ENCODE data around the gene NINL.
"Not testable (repeated sequence)": the region's sequence is repeated elsewhere in the genome, so short reads cannot be mapped to it uniquely, and the experiment has no call there.

Gene NINL

DNA sequence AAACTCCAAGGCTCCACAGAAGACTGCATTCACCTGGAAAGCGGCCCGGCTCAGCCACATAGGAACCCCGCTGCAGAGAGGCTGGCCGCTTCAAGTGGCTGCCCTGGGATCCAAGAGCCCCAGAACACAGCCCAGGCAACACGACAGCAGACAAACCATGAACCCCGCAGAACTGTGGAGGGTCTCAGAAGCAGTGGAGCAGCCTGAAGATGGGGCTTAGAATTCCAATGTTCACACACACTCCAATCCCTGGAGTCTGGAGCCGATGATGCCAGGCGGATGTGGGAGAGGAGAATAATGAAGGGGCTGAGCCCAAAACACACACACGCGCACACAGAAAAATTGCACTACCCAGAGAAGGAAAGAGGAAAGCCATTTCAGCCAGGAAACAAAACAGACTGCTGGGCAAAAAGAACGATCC, 52.4 kb downstream of the NINL start:
- no peak for DNase-seq (ENCODE audit: low spot score)

DNA sequence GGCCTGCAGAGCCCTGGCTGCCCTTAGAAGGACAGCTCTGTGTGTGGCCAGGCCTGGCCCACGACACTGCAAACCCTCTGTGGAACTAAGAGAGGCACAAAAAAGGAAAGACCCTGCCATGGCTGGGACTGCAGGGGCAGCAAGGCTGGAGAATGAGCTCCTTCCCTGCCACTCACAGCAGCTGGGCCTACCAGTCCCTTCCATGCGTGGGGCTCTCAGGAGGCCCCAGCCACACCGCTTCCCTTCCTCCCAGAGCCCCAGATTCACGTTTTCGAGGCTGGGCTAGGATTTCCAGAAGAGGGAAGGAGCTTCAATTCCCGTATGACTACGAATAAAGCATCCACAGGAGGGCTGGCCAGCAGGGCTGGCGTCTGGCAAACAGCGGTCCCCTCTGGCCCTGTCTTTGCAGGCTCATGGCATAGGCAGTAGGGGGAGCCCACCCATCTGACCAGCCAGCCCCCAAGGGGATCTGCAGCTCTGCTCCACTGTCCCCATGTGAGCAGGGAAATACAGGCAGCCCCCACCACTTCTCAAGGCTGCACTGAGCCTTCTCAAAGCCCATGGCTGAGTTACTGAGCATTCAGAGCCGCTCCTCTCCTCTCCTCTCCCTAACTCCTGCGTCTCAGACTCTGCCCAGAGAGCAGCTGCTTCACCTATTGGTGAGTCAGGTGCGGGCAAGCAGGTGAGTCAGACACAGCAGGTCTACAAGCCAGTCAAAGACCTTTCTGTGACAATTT, 53.1 kb downstream of the NINL start:
- no peak for DNase-seq (ENCODE audit: low spot score)

DNA sequence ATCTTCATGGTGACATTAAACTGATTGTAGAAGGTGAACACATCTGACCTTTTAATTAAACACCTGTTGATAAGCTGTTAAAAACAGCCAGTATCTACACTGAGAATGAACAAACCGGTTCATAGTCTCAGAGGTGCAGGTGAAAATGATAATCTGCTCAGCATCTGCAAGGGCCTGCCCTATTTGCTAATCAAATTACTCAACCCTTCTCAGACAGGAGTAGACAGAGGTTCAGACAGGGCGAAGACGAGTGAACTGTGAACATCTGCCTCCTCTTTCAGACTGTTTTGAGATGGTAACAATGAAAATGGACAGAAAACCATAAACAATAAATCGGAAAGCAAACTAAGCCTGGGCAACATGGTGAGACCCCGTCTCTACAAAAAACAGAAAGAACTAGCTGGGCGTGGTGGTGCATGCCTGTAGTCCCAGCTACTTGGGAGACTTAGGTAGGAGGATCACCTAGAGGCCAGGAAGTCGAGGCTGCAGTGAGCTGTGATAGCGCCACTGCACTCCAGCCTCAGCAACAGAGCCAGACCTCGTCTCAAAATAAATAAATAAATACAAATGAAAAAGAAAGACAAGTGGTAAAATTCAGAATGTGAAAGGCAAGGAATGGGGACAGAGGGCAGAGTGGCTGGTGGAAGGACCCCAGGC, 55.9 kb downstream of the NINL start:
- no peak for DNase-seq (ENCODE audit: low spot score)

DNA sequence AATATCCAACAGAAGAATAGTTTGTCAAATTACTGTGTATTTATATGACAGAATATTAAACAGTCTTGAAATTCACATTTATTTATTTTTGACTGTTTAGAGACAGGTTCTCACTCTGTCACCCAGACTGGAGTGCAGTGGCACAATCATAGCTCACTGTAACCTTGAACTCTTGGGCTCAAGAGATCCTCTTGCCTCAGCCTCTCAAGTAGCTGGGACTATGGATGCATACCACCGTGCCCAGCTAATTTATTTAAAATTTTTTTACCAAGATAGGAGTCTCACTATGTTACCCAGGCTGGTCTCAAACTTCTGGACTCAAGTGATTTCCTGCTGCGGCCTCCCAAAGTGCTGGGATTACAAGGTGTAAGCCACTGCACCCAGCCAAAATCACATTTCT, 57.4 kb downstream of the NINL start:
- DNase-seq (ENCODE audit: low spot score): no peak

DNA sequence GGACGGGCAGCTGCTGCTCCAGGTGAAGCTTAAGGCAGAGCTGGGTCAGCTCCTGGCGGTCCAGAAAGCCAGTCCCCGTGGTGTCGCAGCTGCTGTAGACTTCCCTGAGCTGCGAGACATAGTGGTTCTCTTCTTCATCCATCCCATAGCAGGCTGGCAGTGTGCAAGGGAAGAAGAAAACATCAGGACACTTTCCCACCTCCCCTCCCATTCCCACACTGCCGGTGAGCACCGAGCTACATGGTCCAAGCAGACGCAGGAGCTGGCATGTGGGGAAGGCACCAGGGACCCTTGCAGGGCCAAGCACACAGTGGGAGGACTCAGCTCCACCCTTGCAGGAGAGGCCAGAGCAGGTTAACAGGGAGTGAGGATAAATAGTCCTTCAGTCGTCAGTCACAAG, 58.9 kb downstream of the NINL start:
- no peak for DNase-seq (ENCODE audit: low spot score)

DNA sequence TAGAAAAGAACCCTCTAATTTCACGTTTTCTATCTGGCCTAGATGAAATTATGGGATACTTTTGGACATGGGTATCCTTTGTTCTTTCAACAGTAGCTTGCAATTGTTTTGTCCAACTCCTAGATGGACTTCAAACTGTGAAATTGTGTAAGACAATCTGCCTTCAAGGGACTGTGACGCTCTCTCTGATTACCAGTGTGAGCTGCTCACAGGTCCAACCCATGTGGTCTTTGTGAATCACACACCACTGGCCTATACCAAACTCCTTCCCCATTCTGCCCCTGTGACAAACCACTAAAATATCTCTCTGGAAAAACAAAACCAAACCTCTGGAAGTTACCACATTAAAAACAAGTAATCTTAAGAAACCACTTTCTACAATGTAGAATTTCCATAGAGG, 59.5 kb downstream of the NINL start:
- DNase-seq (ENCODE audit: low spot score): no peak

DNA sequence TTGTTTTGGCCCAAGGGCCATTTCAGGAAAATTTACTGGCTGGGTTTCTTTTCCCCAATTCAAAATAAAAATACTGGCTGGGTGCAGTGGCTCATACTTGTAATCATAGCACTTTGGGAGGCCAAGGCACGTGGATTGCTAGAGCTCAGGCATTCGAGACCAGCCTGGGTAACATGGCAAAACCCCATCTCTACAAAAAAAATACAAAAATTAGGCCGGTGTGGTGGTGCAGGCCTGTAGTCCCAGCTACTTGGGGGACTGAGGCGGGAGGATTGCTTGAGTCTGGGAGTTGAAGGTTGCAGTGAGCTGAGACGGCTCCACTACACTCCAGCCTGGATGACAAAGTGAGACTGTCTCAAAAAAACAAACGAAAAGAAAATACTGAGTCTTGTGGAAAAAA, 60.0 kb downstream of the NINL start:
- DNase-seq (ENCODE audit: low spot score): no peak

DNA sequence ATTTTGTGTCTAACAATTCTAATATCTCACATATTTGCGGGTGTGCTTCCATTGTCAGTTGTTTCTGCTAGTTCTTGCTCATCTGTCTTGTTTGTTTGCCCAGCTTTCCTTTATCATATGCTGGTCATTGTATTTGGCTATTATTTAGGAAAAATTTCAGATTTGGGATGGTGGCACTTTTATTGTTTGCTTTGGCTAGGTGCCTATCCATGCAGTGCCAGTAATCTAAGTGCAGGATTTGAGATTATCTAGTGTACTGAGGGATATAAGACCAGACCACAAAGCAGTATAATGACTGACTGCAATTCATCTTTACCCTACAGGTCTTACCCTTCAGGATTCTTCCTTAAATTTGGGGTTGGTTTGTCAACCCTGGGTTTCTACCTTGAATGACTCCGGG, 63.9 kb downstream of the NINL start:
- no peak for DNase-seq (ENCODE audit: low spot score)

DNA sequence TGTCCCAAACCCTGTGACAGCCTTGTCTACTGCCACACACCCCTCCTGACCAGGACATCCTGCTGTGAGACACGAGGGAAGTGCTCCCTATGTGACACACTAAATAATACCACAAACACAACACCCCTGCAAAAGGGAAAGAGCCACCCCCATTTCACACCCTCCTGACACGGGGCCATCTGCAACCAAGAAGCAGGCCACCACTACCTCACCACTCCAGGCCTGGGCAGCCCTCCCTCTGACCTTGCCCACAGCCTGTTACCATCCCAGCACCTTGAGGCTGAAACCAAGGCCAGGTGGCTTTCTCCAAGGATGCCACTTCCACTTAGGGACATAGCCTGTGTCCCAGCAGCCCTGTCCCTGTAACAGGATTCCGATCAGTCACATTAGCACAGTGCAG, 68.2 kb downstream of the NINL start:
- no peak for DNase-seq (ENCODE audit: low spot score)

DNA sequence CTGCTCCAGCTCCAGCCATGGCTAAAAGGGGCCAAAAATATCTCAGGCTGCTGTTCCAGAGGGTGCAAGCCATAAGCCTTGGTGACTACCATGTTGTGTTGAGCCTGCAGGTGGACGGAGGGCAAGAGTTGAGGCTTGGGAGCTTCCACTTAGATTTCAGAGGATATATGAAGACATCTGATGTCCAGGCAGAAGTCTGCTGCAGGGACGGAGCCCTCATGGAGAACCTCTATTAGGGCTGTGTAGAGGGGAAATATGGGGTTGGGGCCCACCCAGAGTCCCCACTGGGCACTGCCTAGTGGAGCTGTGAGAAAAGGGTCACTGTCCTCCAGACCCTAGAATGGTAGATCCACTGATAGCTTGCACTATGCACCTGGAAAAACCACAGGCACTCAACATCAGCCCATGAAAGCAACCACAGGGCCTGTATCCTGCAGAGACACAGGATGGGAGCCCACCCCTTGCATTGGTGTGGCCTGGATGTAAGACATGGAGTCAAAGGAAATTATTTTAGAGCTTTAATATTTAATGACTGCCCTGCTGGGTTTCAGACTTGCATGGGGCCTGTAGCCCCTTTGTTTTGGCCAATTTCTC, 70.5 kb downstream of the NINL start:
- no peak for DNase-seq (ENCODE audit: low spot score)

DNA sequence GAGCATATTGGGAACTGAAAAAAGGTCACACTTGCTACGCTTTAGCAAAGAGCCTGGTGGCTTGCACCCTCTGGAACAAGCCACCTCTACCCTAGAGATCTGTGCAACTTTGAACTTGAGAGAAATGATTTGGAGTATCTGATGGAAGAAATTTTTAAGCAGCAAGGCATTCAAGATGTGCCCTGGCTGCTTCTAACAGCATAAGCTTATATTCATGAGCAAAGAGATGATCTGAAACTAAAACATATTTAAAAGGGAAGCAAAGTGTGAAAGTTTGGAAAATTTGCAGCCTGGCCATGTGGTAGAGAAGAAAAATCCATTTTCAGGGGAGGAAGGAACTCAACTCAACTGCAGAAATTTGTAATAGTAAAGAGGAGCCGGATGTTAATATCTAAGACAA, 71.1 kb downstream of the NINL start:
- DNase-seq (ENCODE audit: low spot score): no peak

DNA sequence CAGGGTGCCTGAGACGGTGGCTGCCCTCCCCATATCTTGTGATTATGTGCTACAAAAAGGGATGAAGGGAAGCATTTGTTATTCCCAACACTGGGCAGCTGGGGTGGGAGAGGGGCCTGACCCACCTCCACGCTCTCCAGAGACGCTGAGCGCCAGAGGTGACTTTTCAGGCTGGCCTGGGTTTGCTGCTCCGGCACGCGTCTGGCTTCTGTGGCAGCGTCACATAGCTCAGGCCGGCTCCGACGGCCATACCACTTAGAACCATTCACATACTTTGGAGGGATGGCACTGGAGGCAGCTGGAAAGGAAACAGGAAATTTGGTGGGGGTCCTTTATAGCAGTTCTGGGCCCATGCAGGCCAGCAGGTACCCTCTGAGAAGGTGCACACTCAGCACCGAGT, 72.6 kb downstream of the NINL start:
- no peak for DNase-seq (ENCODE audit: low spot score)

DNA sequence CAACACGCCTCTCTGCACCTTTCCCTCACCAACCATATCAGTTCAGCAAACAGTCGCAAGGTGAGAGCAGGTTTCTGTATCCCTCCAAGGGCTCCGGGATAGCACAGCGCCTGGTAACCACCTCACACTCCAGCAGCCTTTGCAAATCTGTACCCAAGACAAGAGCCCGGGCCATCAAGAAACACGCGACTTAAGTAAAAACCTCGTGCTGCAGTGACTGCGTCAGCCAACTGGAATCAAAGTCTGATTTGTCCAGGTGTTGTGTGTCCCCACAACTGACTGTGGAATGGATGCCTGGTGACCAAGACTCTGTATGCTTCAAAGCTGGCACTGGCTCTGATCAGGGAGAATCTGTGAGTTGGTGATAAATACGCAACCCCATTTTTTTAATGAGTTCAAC, 74.1 kb downstream of the NINL start:
- no peak for DNase-seq (ENCODE audit: low spot score)

DNA sequence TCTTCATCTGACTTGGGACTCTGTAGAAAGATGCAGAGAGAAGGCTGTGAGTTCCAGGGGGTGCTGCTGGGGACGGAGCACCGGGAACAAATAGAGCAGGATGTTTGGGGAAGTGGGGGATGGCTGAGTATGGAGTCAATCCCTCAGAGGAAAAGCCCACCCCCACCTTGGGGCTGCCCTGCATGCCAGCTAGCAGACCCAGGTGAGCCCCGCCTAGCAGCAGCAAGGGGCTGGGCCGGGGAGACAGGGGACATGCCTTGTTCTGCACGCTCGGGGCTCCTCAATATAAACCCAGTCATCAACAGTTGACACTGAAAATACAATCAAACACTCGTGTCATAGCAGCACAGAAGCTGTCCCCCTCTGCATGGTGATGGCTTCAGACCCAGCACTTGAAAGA, 74.6 kb downstream of the NINL start:
- no peak for DNase-seq (ENCODE audit: low spot score)

DNA sequence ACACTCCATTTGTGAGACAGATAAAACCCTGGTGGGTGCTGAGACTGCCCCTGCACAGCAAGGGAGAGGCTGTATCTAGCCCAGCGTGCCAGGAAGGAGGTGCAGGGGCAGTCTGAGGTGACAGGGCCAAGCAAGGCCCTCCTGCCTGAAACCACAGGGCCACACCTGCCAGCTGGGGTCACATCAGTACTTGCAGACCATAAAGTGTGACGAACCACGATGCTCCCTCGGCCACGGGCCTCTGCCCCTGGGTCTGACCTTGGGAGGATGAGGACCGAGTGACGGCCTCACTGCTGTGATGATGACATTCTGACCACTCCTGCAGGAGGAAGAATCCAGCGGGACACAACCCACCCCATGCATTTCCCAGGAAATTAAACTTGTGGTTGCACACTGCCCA, 75.1 kb downstream of the NINL start:
- DNase-seq (ENCODE audit: low spot score): no peak

DNA sequence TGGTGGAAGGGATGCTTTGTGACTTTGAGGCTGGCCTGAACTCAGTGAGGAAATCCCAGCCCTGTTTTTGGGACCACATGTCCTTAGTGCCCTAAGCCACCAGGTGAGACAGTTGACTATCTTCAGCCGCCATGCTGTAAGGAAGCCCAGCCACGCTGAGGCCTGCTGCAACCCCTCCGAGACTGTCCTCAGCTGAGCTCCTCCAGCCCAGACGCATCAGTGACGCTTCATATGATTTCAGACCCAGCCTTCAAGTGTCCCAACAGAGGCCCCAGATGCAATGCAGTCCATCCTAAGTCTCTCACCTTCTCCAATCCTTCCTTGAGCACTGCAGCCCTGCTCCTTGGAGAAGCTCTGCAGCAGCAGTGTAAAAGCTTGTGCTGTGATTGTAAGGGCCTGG, 76.2 kb downstream of the NINL start:
- DNase-seq (ENCODE audit: low spot score): no peak

DNA sequence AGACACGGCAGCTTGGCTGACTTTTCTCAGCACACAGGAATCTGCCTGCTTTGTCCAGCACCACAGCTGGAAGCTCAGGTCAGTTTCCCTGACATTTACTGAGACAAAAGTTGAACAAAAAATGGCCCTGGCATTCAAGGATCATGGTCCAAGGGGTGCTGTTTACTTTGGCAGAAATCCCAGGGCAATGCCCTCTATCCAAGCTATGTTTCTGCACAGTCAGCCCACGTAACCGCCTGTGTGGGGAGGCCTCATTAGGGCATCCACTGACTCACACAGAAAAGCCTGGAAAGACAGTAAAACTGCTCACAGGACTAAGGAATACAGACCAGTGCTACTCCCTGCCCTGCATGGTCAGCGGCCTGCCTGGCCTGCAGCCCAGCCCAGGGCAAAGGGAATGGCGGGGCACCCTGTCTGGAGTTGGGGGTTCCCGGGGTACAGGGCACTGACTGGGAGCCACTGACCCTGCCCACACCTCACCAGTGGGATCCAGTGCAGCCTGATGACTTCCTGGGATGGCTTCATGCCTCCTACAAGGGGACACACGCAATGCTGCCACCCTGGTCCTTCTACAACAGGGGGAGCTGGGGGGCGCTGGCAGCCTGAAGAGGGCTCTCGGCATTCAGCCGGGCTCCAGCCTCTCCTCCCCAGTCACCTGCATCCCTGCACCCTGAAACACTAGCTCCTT, 77.1 kb downstream of the NINL start:
- DNase-seq (ENCODE audit: low spot score): peak; percentile 79

DNA sequence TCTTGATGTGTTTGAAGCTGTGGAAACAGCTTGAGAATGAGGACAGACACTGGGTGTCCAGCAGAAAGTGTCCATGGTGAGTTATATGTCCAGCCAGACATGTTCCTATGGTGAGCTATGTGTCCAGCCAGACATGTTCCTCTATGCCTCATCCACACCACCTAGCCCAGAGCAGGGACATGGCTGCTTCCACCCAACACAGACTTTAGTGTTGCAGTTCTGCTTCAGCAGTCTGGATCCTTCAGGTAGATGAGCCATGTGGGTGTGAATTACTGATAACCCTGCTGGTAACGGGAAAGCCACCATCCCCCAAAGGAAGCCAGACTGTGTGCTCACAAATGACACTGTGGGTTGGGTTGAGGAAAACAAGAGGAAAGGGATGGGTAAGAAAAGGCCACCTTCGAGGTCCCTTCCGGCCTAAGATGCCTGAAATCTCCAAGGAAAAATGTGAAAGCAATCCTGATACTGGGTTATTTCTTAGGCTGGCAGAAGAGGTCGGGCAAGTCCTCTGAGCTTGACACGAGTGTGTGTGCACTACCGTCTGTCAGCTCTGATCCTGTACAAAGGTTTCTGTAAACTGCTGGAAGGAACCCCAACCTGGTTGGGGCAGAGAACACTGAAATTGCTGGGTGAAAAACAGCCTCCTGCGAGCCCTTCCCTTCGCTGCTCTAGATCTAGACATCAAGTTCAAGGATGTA, 77.8 kb downstream of the NINL start:
- DNase-seq (ENCODE audit: low spot score): no peak

DNA sequence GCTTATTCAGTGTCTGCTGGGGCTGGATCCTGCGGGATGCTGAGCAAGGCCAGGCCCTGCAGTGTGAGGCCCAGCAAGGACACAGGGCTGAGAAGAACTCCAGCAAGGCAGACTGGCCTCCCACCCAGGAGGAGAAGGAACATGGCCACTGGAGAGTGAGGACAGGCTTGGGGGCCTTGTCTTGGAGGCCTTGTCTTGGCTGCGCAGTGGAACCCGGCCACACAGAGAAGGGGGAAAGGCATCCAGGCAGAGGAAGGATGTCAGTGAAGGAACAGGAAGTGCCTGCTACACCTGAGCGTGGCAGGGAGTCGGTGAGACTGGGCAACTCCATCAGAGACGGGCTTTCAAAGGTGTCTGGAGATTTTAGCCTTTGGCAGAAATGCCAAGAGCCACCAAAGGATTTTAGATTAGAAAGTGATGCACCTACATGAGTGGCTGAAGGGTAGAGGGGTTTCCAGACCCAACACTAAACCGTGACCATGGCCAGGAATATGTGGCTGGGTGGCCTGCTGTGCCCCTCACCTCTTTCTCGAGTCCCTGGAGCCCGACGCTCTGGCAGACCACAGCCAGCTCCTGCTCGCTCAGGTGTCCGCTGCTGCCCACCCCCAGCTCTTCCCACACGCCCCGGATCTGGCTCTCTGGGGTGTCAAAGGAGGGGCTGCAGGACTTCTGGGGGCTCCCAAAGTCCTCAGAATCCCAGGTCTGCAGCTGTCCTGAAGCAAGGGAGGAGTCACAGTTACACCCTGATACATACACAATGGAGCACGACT, 80.8 kb downstream of the NINL start:
- DNase-seq (ENCODE audit: low spot score): no peak

DNA sequence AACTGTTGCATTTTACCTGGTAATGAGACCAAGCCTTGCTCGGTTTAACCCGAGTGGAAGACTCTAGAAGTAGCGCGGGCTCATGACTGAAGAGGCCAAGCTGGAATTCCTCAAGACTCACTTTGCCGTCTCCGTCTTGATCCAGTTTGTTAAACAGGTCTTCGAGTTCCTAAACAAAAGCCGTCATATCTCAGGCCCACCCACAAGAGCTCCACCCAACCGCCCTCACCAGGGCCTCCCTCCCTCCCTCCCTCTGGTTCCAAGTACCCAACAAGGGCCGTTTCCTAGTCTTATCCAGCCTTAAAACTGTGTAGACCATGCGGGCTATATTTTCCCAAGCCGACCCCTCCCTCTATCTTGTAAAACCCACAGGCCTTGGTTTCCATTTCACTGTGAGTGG, 81.4 kb downstream of the NINL start:
- no peak for DNase-seq (ENCODE audit: low spot score)

DNA sequence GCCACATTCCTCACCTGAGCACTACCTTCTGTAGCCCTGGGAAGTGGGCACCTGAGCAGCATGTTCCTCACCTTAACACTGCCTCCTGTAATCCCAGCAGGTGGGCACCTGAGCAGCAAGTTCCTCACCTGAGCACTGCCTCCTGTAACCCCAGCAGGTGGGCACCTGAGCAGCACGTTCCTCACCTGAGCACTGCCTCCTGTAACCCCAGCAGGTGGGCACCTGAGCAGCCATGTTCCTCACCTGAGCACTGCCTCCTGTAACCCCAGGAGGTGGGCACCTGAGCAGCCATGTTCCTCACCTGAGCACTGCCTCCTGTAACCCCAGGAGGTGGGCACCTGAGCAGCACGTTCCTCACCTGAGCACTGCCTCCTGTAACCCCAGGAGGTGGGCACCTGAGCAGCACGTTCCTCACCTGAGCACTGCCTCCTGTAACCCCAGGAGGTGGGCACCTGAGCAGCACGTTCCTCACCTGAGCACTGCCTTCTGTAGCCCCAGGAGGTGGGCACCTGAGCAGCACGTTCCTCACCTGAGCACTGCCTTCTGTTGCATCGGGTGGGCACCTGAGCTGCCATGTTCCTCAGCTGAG, 82.2 kb downstream of the NINL start:
- DNase-seq (ENCODE audit: low spot score): not testable (repeated sequence)

Data from HuH-7 (cell line).